A549 treated with dexamethasone at 1 μM for 4 hours (cell line): ENCODE data around the gene TMPRSS9. TPM values are rescaled to one million over a fixed set of nuclear protein-coding genes. Genes with fewer than 3 reads are reported as not detected.

Experiments used
- total RNA-seq: library from RNA; stranded (reverse); fragments of 200-300 nt; extraction: Qiagen RNA extraction; gene quantifications from 5 replicates; pipeline ENCODE4 v1.2.3, GENCODE V29; 2022

Gene TMPRSS9
- total RNA-seq, result 0.04 TPM in 1 of 5 replicates, not detected in the others

GRCh38 chr19:2359992-2360685, at the start of gene TMPRSS9:
TSS of gene TMPRSS9 (plus strand) at chr19:2360265. CDS start at chr19:2389786, 29,521 bp downstream.

GRCh38 chr19:2328401-2329148, 31.5 kb upstream of the TMPRSS9 start, which contains the start of the genes LSM7 and SPPL2B:
TSS of gene LSM7 (minus strand) at chr19:2328586. CDS start at chr19:2328566, 20 bp downstream.
TSS of gene SPPL2B (plus strand) at chr19:2328684. CDS start at chr19:2328710, 26 bp downstream.

GRCh38 chr19:2427429-2428320, 67.6 kb downstream of the TMPRSS9 start, which contains the start of gene TIMM13:
TSS of gene TIMM13 (minus strand) at chr19:2427586. CDS start at chr19:2427533, 53 bp downstream.

Other genes with a start within 250 kb of the TMPRSS9 start
- gene AP3D1, start 208.7 kb upstream of the TMPRSS9 start, total RNA-seq, result 56.3 to 87.5 TPM (median 80.0 TPM) in 5 replicates
- 8.8 to 16.4 TPM (median 14.1 TPM) in 5 replicates for gene DOT1L, start 196.3 kb upstream of the TMPRSS9 start, total RNA-seq
- gene PLEKHJ1, start 123.9 kb upstream of the TMPRSS9 start, total RNA-seq, result 38.5 to 53.9 TPM (median 48.3 TPM) in 5 replicates
- 63.4 to 79.4 TPM (median 72.6 TPM) in 5 replicates for gene SF3A2, start 123.4 kb upstream of the TMPRSS9 start, total RNA-seq
- gene AMH, start 110.9 kb upstream of the TMPRSS9 start, total RNA-seq, result 4.3 to 16.9 TPM (median 12.3 TPM) in 5 replicates
- gene JSRP1, start 103.8 kb upstream of the TMPRSS9 start, total RNA-seq, result 0.12 to 1.5 TPM (median 0.53 TPM) in 5 replicates
- gene PEAK3, start 78.1 kb upstream of the TMPRSS9 start, total RNA-seq, result 0.15 to 0.41 TPM (median 0.31 TPM) in 5 replicates
- gene LINGO3, start 52.1 kb upstream of the TMPRSS9 start, total RNA-seq, result 0.05 to 0.11 TPM (median 0.08 TPM) in 4 of 5 replicates, not detected in the other
- gene LSM7, start 31.7 kb upstream of the TMPRSS9 start, total RNA-seq, result 126 to 155 TPM (median 145 TPM) in 5 replicates
- gene SPPL2B, start 31.6 kb upstream of the TMPRSS9 start, total RNA-seq, result 8.7 to 23.7 TPM (median 18.0 TPM) in 5 replicates
- gene TIMM13, start 67.3 kb downstream of the TMPRSS9 start, total RNA-seq, result 60.1 to 119 TPM (median 99.9 TPM) in 5 replicates
- gene LMNB2, start 96.7 kb downstream of the TMPRSS9 start, total RNA-seq, result 57.2 to 93.5 TPM (median 85.0 TPM) in 5 replicates
- gene GADD45B, start 115.9 kb downstream of the TMPRSS9 start, total RNA-seq, result 96.5 to 124 TPM (median 112 TPM) in 5 replicates